A549 (cell line): ENCODE results near the gene KSR1. TPM values are rescaled to one million over a fixed set of nuclear protein-coding genes. Genes with fewer than 3 reads are reported as not detected.
"Not testable (repeated sequence)": the region's sequence is repeated elsewhere in the genome, so short reads cannot be mapped to it uniquely, and the experiment has no call there.

ENCODE experiments used
- ATAC-seq, 2 experiments: fragments of 200-7000 bp in 1 of 2; fragments of >200 bp in 1 of 2; cut with Nextera tagmentation in 1 of 2; cut with Tn5 transposase in 1 of 2; 3 replicates each; pipeline versions ENCODE4 v1.8.0 to v1.9.1; 2018 to 2020; ENCODE audit warnings: mild to moderate bottlenecking in 1 of 2, moderate library complexity in 1 of 2
- CTCF ChIA-PET: fragments of 300-600 bp; sonication (Branson Sonifier 250); formaldehyde crosslinking; extraction: SDS; loops from one replicate; lab custom pipeline; 2021; ENCODE audit warnings: antibody characterized with exemption, inconsistent platforms; lab: Yijun Ruan, JAX
- POLR2A ChIA-PET: fragments of 350-600 bp; formaldehyde crosslinking; extraction: SDS; loops from one replicate; lab custom pipeline; 2021; ENCODE audit warnings: antibody characterized with exemption, inconsistent platforms; lab: Yijun Ruan, JAX
- DNase-seq, 2 experiments: peaks; one replicate each; pipeline versions ENCODE4 v3.0.0 to v3.0.0-alpha.2; 2011 to 2016; ENCODE audit warnings: low read depth in 1 of 2, low spot score in 1 of 2
- FAIRE-seq: peaks from 2 replicates; lab custom pipeline; 2011; peaks lifted over from hg19 to GRCh38; lab: Jason Lieb, UNC
- H3K27ac ChIP-seq, 2 experiments: fragments of >200 bp; sonication (Bioruptor Twin); formaldehyde crosslinking; 3 replicates each; pipeline ENCODE4 v1.5.1; 2016 to 2017
- H3K4me1 ChIP-seq: fragments of >200 bp; sonication (Bioruptor Twin); formaldehyde crosslinking; 3 replicates; pipeline ENCODE4 v1.6.1; 2016
- H3K4me2 ChIP-seq: fragments of >200 bp; sonication (Bioruptor Twin); formaldehyde crosslinking; 3 replicates; pipeline ENCODE4 v1.6.1; 2016
- H3K4me3 ChIP-seq: fragments of >200 bp; sonication (Bioruptor Twin); formaldehyde crosslinking; 3 replicates; pipeline ENCODE4 v1.5.1; 2016
- H3K9me3 ChIP-seq: fragments of >200 bp; sonication (Bioruptor Twin); formaldehyde crosslinking; 3 replicates; pipeline ENCODE4 v1.6.1; 2016
- CEBPB ChIP-seq, 2 experiments: fragments of >200 bp in 1 of 2; sonication (Bioruptor Twin) in 1 of 2; formaldehyde crosslinking in 1 of 2; IDR thresholded peaks; 2 replicates each; pipeline ENCODE4 v1.6.1; 2012 to 2016
- CTCF ChIP-seq: fragments of >200 bp; sonication (Bioruptor Twin); formaldehyde crosslinking; IDR thresholded peaks from 3 replicates; pipeline ENCODE4 v1.5.1; 2016
- EP300 ChIP-seq, 2 experiments: fragments of >200 bp; sonication (Bioruptor Twin); formaldehyde crosslinking; IDR thresholded peaks; 2 replicates in 1 of 2; 3 replicates in 1 of 2; pipeline ENCODE4 v1.6.1; 2016 to 2017
- FOSL2 ChIP-seq, 2 experiments: fragments of 450-650 bp in 1 of 2; fragments of >200 bp in 1 of 2; sonication (Bioruptor Twin) in 1 of 2; formaldehyde crosslinking; IDR thresholded peaks; 2 replicates each; pipeline versions ENCODE4 v1.5.0 to v1.6.1; 2016 to 2020; ENCODE audit warnings: mild to moderate bottlenecking in 1 of 2, moderate library complexity in 1 of 2
- HEYL ChIP-seq: fragments of 250-450 bp; sonication (Bioruptor Pico); IDR thresholded peaks from 2 replicates; pipeline ENCODE4 v1.8.0; 2021; ENCODE audit warnings: mild to moderate bottlenecking, moderate library complexity
- HOXA7 ChIP-seq: fragments of 250-450 bp; sonication (Bioruptor Pico); IDR thresholded peaks from 2 replicates; pipeline ENCODE4 v1.5.0; 2020; ENCODE audit warnings: mild to moderate bottlenecking, moderate library complexity
- HOXB13 ChIP-seq: fragments of 250-450 bp; sonication (Bioruptor Pico); IDR thresholded peaks from 2 replicates; pipeline ENCODE4 v1.5.0; 2020; ENCODE audit warnings: low read depth, mild to moderate bottlenecking, moderate library complexity
- HOXB5 ChIP-seq: fragments of 250-450 bp; sonication (Bioruptor Pico); IDR thresholded peaks from 2 replicates; pipeline ENCODE4 v1.5.0; 2020; ENCODE audit warnings: mild to moderate bottlenecking, moderate library complexity
- JUNB ChIP-seq: fragments of >200 bp; sonication (Bioruptor Twin); formaldehyde crosslinking; IDR thresholded peaks from 2 replicates; pipeline ENCODE4 v1.6.1; 2016
- KDM5A ChIP-seq: fragments of 200-600 bp; sonication (generic); IDR thresholded peaks from 2 replicates; pipeline ENCODE4 v1.6.1; 2016; ENCODE audit warnings: antibody characterized with exemption, mild to moderate bottlenecking
- MAFK ChIP-seq: fragments of 450-650 bp; IDR thresholded peaks from 2 replicates; pipeline ENCODE4 v1.6.1; 2014; ENCODE audit not compliant: partially characterized antibody
- PHF8 ChIP-seq: fragments of 200-600 bp; sonication (generic); IDR thresholded peaks from 2 replicates; pipeline ENCODE4 v1.6.1; 2016; ENCODE audit warnings: low read depth, mild to moderate bottlenecking, antibody characterized with exemption, moderate library complexity, borderline replicate concordance
- POLR2A ChIP-seq: IDR thresholded peaks from 2 replicates; pipeline ENCODE4 v1.6.1; 2012; ENCODE audit warnings: mild to moderate bottlenecking, low read length
- USF2 ChIP-seq: fragments of 450-650 bp; IDR thresholded peaks from 2 replicates; pipeline ENCODE4 v1.6.1; 2014; ENCODE audit warnings: antibody characterized with exemption
- ZC3H11A ChIP-seq: fragments of 450-650 bp; IDR thresholded peaks from 2 replicates; pipeline ENCODE4 v1.6.1; 2014; ENCODE audit warnings: antibody characterized with exemption, mild to moderate bottlenecking
- ZNF302 ChIP-seq: fragments of 250-450 bp; sonication (Bioruptor Pico); IDR thresholded peaks from 2 replicates; pipeline ENCODE4 v1.9.0; 2021; ENCODE audit warnings: inconsistent platforms, mild to moderate bottlenecking, moderate library complexity
- WGBS: methylation state at CpG from one replicate; pipeline ENCODE4 v1.1.6; 2017; ENCODE audit errors: missing lambda C conversion rate; 5-methylcytosine and 5-hydroxymethylcytosine counted together
- polyA plus RNA-seq, 4 experiments: library from polyadenylated mRNA; depleted of rRNA in 3 of 4; stranded (reverse); fragments of >200 nt; fragmentation: RNase III in 1 of 4; extraction: RNeasy Plus Mini Kit Qiagen cat#74134 plus additional on column Dnase treatment in 1 of 4; gene quantifications; 2 replicates in 3 of 4; 3 replicates in 1 of 4; pipeline ENCODE4 v1.2.3, GENCODE V29; 2011 to 2017

Gene KSR1
- polyA plus RNA-seq, 2 of the 4 experiments (the other 2 are of a cell fraction) = 13.3 to 14.6 TPM

GRCh38 chr17:27634776-27635175 is 178.5 kb downstream of the KSR1 start:
- ChIA-PET POLR2A (no interaction called here), CTCF (interaction anchor here (1.0 to 4.0 kb wide), 3 partner anchors 17 to 25 kb away, joined by 4 to 23 read pairs (median 20); no protein-coding TSS in a partner anchor)
- DNase-seq (no peak), FAIRE-seq (no peak), ATAC-seq (no peak)
- H3K4me3 ChIP-seq = no peak overlapping the region
- H3K4me2 ChIP-seq = no peak overlapping the region
- H3K9me3 ChIP-seq = no peaks in the 10 kb centered on the region
- H3K27ac ChIP-seq = no peak overlapping the region
- no peak for TF ChIP-seq PHF8
- TF ChIP-seq HOXA7 = no peak
- no peak for TF ChIP-seq MAFK
- TF ChIP-seq ZC3H11A = no peak
- no peak for TF ChIP-seq JUNB
- TF ChIP-seq HOXB13 (CRISPR knock-in tag) = no peak
- TF ChIP-seq FOSL2 (IDR thresholded peaks at IDR 0.05) = no peak
- TF ChIP-seq FOSL2 (CRISPR knock-in tag; IDR thresholded peaks at IDR 0.05) = no peak
- no peak for TF ChIP-seq USF2
- no peak for TF ChIP-seq ZNF302 (CRISPR knock-in tag)
- no peak for TF ChIP-seq POLR2A
- TF ChIP-seq EP300 (IDR thresholded peaks at IDR 0.05) = no peak
- TF ChIP-seq CTCF = no peak
- no peak for TF ChIP-seq HOXB5 (CRISPR knock-in tag)
- no peak for TF ChIP-seq HEYL (CRISPR knock-in tag)
- no peak for TF ChIP-seq CEBPB (IDR thresholded peaks at IDR 0.05)
- H3K4me1 ChIP-seq = no peaks in the 10 kb centered on the region
- 93% methylated on average over 2 of the region's 2 CpGs for WGBS

- ATAC-seq (no peak), DNase-seq (no peak), FAIRE-seq (no peak)
- whole genome bisulfite sequencing = 73% methylated on average over 6 of the region's 6 CpGs
- Histone ChIP-seq H3K4me1 (no peaks in the 10 kb centered on the region), H3K27ac (no peak overlapping the region), H3K4me2 (no peak overlapping the region), H3K4me3 (no peak overlapping the region), H3K9me3 (no peaks in the 10 kb centered on the region)
- TF ChIP-seq ZC3H11A (peak; percentile 91), KDM5A (no peak)
- ChIA-PET POLR2A (no interaction called here), CTCF (interaction anchor here (1.0 to 4.0 kb wide), 2 partner anchors 16 to 25 kb away, joined by 4 to 23 read pairs; no protein-coding TSS in a partner anchor)
Measured at GRCh38 chr17:27635275-27635823, 179.1 kb downstream of the KSR1 start.

GRCh38 chr17:27636005-27636520 is 179.8 kb downstream of the KSR1 start:
- DNase-seq, ATAC-seq, H3K9me3 ChIP-seq, H3K4me3 ChIP-seq, H3K4me1 ChIP-seq, H3K4me2 ChIP-seq, H3K27ac ChIP-seq, FAIRE-seq, POLR2A ChIA-PET: not testable (repeated sequence)
- CTCF ChIA-PET = interaction anchor here (0.9 to 4.0 kb wide), 3 partner anchors 14 to 121 kb away, joined by 3 to 23 read pairs (median 4); no protein-coding TSS in a partner anchor
- WGBS = 56% methylated on average over 3 of the region's 3 CpGs

- H3K4me2 ChIP-seq, FAIRE-seq, H3K27ac ChIP-seq, DNase-seq, H3K9me3 ChIP-seq, H3K4me1 ChIP-seq, H3K4me3 ChIP-seq, POLR2A ChIA-PET: not testable (repeated sequence)
- peak; percentile 15 to 26; a peak in 3 of 6 replicates for ATAC-seq
- WGBS = 93% methylated on average over 6 of the region's 7 CpGs
- CTCF ChIA-PET = interaction anchor here (1.1 to 4.0 kb wide), 4 partner anchors 10 to 255 kb away, joined by 3 to 23 read pairs (median 4); partner anchors contain the start of gene LYRM9
Measured at GRCh38 chr17:27637818-27638217, 181.6 kb downstream of the KSR1 start.

- WGBS = 86% methylated on average over 3 of the region's 5 CpGs
- H3K4me2 ChIP-seq, H3K4me1 ChIP-seq, H3K9me3 ChIP-seq, H3K27ac ChIP-seq, FAIRE-seq, DNase-seq, ATAC-seq, H3K4me3 ChIP-seq, POLR2A ChIA-PET: not testable (repeated sequence)
- CTCF ChIA-PET = interaction anchor here (1.1 to 3.9 kb wide), 7 partner anchors 9 to 254 kb away, joined by 3 to 33 read pairs (median 4); partner anchors contain the start of gene LYRM9
Measured at GRCh38 chr17:27638415-27638914, 182.2 kb downstream of the KSR1 start.
